SK-N-SH treated with all-trans-retinoic acid at 6 μM for 48 hours (cell line): Measurements from ENCODE around the gene PMEL.
"Not testable (repeated sequence)": the region's sequence is repeated elsewhere in the genome, so short reads cannot be mapped to it uniquely, and the experiment has no call there.

Experiments used
- ATAC-seq: fragments of 200-7000 bp; cut with Tn5 transposase; 3 replicates; pipeline ENCODE4 v1.9.1; 2020; ENCODE audit warnings: mild to moderate bottlenecking, moderate library complexity
- ARNTL ChIP-seq: fragments of 450-650 bp; formaldehyde crosslinking; IDR thresholded peaks from 2 replicates; pipeline ENCODE4 v1.5.0; 2020; ENCODE audit warnings: low read depth, mild to moderate bottlenecking, moderate library complexity, borderline replicate concordance
- BACH2 ChIP-seq: fragments of 250-450 bp; sonication (Bioruptor Pico); IDR thresholded peaks from 2 replicates; pipeline ENCODE4 v1.9.0; 2021; ENCODE audit warnings: mild to moderate bottlenecking, borderline replicate concordance
- CSDC2 ChIP-seq: fragments of 250-450 bp; sonication (Bioruptor Pico); IDR thresholded peaks from 2 replicates; pipeline ENCODE4 v1.5.0; 2020; ENCODE audit warnings: mild to moderate bottlenecking, moderate library complexity
- ESRRG ChIP-seq: fragments of 250-450 bp; sonication (Bioruptor Pico); IDR thresholded peaks from 2 replicates; pipeline ENCODE4 v1.6.1; 2021; ENCODE audit warnings: mild to moderate bottlenecking
- GLIS3 ChIP-seq: fragments of 250-450 bp; sonication (Bioruptor Pico); IDR thresholded peaks from 2 replicates; pipeline ENCODE4 v1.5.0; 2020; ENCODE audit warnings: mild to moderate bottlenecking, moderate library complexity
- ISL1 ChIP-seq: fragments of 250-450 bp; sonication (Bioruptor Pico); IDR thresholded peaks from 2 replicates; pipeline ENCODE4 v2.1.2; 2022; ENCODE audit warnings: mild to moderate bottlenecking, moderate library complexity
- OSR1 ChIP-seq: fragments of 250-450 bp; sonication (Bioruptor Pico); IDR thresholded peaks from 2 replicates; pipeline ENCODE4 v1.8.0; 2022; ENCODE audit warnings: moderate library complexity, mild to moderate bottlenecking, inconsistent platforms
- PPARA ChIP-seq: fragments of 250-450 bp; sonication (Bioruptor Pico); IDR thresholded peaks from 2 replicates; pipeline ENCODE4 v1.5.0; 2020; ENCODE audit warnings: mild to moderate bottlenecking, borderline replicate concordance
- RARB ChIP-seq: fragments of 250-450 bp; sonication (Bioruptor Pico); IDR thresholded peaks from 2 replicates; pipeline ENCODE4 v1.8.0; 2021; ENCODE audit warnings: mild to moderate bottlenecking, moderate library complexity
- TCF4 ChIP-seq: fragments of 250-450 bp; sonication (Bioruptor Pico); IDR thresholded peaks from 2 replicates; pipeline ENCODE4 v1.8.0; 2021; ENCODE audit warnings: mild to moderate bottlenecking, moderate library complexity, borderline replicate concordance
- TOX ChIP-seq: fragments of 250-450 bp; sonication (Bioruptor Pico); IDR thresholded peaks from 2 replicates; pipeline ENCODE4 v1.8.0; 2021; ENCODE audit warnings: mild to moderate bottlenecking, moderate library complexity, borderline replicate concordance
- ZC3H10 ChIP-seq: fragments of 250-450 bp; sonication (Bioruptor Pico); IDR thresholded peaks from 2 replicates; pipeline ENCODE4 v1.5.1; 2021; ENCODE audit warnings: mild to moderate bottlenecking, moderate library complexity
- ZFP3 ChIP-seq: fragments of 250-450 bp; sonication (Bioruptor Pico); IDR thresholded peaks from 2 replicates; pipeline ENCODE4 v1.5.0; 2020; ENCODE audit warnings: mild to moderate bottlenecking, moderate library complexity
- ZFP30 ChIP-seq: fragments of 450-650 bp; formaldehyde crosslinking; IDR thresholded peaks from 2 replicates; pipeline ENCODE4 v1.5.0; 2022; ENCODE audit warnings: mild to moderate bottlenecking, moderate library complexity
- ZNF565 ChIP-seq: fragments of 450-650 bp; formaldehyde crosslinking; conservative IDR thresholded peaks from 2 replicates; pipeline ENCODE4 v1.5.0; 2020; ENCODE audit warnings: low read depth, mild to moderate bottlenecking, moderate library complexity
- ZNF8 ChIP-seq: fragments of 450-650 bp; formaldehyde crosslinking; IDR thresholded peaks from 2 replicates; pipeline ENCODE4 v1.5.0; 2020; ENCODE audit warnings: mild to moderate bottlenecking, moderate library complexity
- TF ChIP-seq, protein P1 (sequence below): fragments of 250-450 bp; sonication (Bioruptor Pico); IDR thresholded peaks from 2 replicates; pipeline ENCODE4 v1.8.0; 2020; ENCODE audit warnings: mild to moderate bottlenecking, moderate library complexity, borderline replicate concordance
- TF ChIP-seq, protein P2 (sequence below): fragments of 250-450 bp; sonication (Bioruptor Pico); IDR thresholded peaks from 2 replicates; pipeline ENCODE4 v1.5.1; 2020; ENCODE audit warnings: low read depth, mild to moderate bottlenecking, moderate library complexity

Gene PMEL

DNA sequence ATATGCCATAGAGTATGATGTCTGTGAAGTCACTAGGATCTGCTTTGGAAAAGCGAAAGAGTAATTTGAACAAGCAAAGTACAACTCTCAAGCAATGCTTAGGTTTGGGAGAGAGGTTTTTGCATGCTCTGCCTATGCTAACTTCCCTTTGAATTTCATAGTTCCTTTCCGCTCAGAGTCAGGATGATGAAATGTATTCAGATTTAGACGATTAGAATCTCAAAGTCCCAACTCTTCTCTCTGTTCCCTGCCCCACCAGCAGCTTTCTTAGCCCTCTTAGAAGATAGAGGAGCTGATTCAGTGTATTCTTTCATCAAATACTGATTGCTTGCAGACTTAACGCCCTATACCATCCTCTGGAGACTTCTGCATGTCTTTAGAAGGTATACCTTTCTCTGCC, 19.5 kb upstream of the PMEL start:
- no peak for ATAC-seq

DNA sequence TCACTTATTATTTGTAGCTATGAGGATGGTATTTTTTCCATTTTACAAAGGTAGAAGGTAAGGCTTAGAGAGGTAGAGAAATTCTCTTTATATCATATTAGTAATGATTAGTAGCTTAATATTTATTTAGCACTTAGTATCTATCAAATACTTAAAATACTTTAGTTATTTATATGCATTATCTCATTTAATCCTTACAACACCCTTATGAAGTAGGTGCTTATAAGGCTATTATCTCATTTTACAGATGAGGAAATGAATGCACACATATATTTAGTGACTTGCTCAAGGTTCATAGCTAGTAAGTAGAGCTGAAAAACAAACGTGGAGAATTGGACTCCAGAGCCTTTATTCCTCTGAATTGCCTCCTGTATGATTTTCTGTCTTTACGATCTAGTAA, 19.0 kb upstream of the PMEL start:
- TF ChIP-seq ZC3H10 (CRISPR knock-in tag) (no peak), OSR1 (no peak), ARNTL (CRISPR knock-in tag) (no peak), ISL1 (CRISPR knock-in tag) (no peak), RARB (CRISPR knock-in tag) (no peak), ZNF8 (CRISPR knock-in tag) (no peak), TOX (CRISPR knock-in tag) (no peak), ESRRG (CRISPR knock-in tag) (no peak), ZNF565 (CRISPR knock-in tag) (no peak), TCF4 (CRISPR knock-in tag) (no peak), GLIS3 (CRISPR knock-in tag) (no peak)
- TF ChIP-seq, protein P1, sequence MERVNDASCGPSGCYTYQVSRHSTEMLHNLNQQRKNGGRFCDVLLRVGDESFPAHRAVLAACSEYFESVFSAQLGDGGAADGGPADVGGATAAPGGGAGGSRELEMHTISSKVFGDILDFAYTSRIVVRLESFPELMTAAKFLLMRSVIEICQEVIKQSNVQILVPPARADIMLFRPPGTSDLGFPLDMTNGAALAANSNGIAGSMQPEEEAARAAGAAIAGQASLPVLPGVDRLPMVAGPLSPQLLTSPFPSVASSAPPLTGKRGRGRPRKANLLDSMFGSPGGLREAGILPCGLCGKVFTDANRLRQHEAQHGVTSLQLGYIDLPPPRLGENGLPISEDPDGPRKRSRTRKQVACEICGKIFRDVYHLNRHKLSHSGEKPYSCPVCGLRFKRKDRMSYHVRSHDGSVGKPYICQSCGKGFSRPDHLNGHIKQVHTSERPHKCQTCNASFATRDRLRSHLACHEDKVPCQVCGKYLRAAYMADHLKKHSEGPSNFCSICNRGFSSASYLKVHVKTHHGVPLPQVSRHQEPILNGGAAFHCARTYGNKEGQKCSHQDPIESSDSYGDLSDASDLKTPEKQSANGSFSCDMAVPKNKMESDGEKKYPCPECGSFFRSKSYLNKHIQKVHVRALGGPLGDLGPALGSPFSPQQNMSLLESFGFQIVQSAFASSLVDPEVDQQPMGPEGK (CRISPR knock-in tag): no peak
- TF ChIP-seq, protein P2, sequence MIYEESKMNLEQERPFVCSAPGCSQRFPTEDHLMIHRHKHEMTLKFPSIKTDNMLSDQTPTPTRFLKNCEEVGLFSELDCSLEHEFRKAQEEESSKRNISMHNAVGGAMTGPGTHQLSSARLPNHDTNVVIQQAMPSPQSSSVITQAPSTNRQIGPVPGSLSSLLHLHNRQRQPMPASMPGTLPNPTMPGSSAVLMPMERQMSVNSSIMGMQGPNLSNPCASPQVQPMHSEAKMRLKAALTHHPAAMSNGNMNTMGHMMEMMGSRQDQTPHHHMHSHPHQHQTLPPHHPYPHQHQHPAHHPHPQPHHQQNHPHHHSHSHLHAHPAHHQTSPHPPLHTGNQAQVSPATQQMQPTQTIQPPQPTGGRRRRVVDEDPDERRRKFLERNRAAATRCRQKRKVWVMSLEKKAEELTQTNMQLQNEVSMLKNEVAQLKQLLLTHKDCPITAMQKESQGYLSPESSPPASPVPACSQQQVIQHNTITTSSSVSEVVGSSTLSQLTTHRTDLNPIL: no peak
- no peak for ATAC-seq

More for the DNA sequence above, 19.5 kb upstream of the PMEL start:
- no peak for TF ChIP-seq GLIS3 (CRISPR knock-in tag)
- TF ChIP-seq, protein P2: no peak
- TF ChIP-seq ZFP30: no peak
- no peak for TF ChIP-seq ESRRG (CRISPR knock-in tag)
- no peak for TF ChIP-seq TCF4 (CRISPR knock-in tag)
- TF ChIP-seq, protein P1 (CRISPR knock-in tag): no peak
- no peak for TF ChIP-seq TOX (CRISPR knock-in tag)
- TF ChIP-seq OSR1: no peak
- TF ChIP-seq ZC3H10 (CRISPR knock-in tag): no peak
- no peak for TF ChIP-seq BACH2 (CRISPR knock-in tag)
- TF ChIP-seq ZFP3: no peak
- TF ChIP-seq, all 23 proteins: peak for 0

DNA sequence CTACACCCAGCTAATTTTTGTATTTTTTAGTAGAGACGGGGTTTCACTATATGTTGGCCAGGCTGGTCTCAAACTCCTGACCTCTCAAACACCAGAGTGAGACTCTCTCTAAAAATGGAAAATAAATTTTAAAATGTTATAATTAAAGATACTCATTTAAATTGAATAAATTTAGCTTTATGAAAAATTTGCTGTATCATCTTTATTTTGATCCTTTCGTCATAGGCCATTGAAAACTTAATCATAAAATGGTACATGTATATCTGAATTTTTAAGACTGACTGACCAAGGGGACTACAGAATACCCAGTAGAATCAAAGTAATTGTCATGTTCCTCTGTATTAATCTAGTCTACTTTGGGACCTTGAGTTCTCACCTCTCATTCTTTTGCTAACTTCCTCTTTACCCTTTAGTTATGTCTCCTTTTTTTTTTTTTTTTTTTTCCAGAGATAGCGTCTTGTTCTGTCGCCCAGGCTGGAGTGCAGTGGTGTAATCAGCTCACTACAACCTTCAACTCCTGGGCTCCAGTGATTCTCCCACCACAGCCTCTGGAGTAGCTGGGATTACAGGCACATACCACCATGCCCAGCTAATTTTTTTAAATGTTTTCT, 17.5 kb upstream of the PMEL start:
- no peak for ATAC-seq
- no peak for TF ChIP-seq PPARA (CRISPR knock-in tag)
- no peak for TF ChIP-seq ARNTL (CRISPR knock-in tag)
- TF ChIP-seq TOX (CRISPR knock-in tag): no peak
- TF ChIP-seq ZFP30: no peak

DNA sequence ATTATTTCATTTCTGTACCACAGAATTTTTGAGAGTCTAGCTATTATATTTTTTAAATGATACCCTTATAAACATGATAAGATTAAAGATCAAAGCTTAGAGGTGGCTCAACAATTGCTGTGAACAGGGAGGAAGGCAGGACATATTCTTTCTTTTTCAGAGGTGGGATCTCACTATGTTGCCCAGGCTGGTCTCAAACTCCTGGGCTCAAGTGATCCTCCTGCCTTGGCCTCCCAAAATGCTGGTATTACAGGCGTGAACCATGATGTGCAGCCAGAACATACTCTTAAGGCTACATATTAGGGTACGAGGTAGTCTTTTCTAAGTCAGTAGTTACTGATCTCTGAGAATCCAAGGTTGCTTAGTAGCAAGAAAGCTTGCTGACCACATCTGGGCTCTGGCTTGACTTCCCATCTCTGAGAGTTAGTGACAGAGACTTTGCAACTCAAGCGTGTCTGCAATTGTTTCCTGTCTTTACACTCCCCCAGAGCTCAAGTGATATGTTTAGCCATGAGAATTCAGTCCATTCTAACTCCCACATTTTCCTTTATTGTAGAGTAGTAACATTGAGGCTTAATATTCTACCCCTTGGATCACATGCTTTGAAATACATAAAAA, 16.6 kb upstream of the PMEL start:
- ATAC-seq: no peak
- TF ChIP-seq ZFP30 (no peak), TCF4 (CRISPR knock-in tag) (no peak), ISL1 (CRISPR knock-in tag) (no peak), CSDC2 (CRISPR knock-in tag) (no peak)
- TF ChIP-seq, protein P1 (CRISPR knock-in tag): no peak

DNA sequence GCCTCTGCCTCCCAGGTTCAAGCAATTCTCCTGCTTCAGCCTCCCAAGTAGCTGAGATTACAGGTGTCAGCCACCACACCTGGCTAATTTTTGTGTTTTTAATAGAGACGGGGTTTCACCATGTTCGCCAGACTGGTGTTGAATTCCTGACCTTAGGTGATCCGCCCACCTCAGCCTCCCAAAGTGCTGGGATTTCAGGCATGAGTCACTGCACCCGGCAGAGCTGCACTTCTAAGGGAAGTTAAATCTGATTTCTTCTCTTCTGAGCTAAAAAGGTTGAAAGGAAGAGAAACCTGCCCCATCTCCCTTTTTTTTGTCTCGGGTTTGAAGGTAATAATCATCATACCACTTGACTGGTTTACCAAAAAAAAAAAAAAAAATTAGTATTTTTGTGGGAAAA, 16.0 kb upstream of the PMEL start:
- ATAC-seq: not testable (repeated sequence)
